Neural progenitor cell (in vitro differentiated cells): ENCODE results near the gene CDC42EP3.

Experiments
- CTCF ChIP-seq: fragments of 200-600 bp; sonication (generic); IDR thresholded peaks from 2 replicates; pipeline ENCODE4 v1.5.1; 2017; ENCODE audit warnings: antibody characterized with exemption, mild to moderate bottlenecking
- EZH2 ChIP-seq: fragments of 200-600 bp; sonication (generic); IDR thresholded peaks from 2 replicates; pipeline ENCODE4 v1.6.1; 2017; ENCODE audit warnings: antibody characterized with exemption, mild to moderate bottlenecking, moderate library complexity
- EZH2phosphoT487 ChIP-seq: fragments of 200-600 bp; sonication (generic); IDR thresholded peaks from 2 replicates; pipeline ENCODE4 v1.6.1; 2017; ENCODE audit warnings: antibody characterized with exemption

- no peak for TF ChIP-seq CTCF
- no peak for TF ChIP-seq EZH2
- TF ChIP-seq EZH2phosphoT487 = no peak
Measured at GRCh38 chr2:37630776-37631175, 40.7 kb downstream of the CDC42EP3 start.
